OCI-LY1 (cell line): Measurements from ENCODE around the gene POC1A.

Experiments
- EZH2 ChIP-seq: fragments of 200-600 bp; sonication (generic), shearing (Covaris generic); IDR thresholded peaks from 2 replicates; pipeline ENCODE4 v1.8.0; 2017; ENCODE audit warnings: borderline replicate concordance, mixed run types, mild to moderate bottlenecking, antibody characterized with exemption, low read length, moderate library complexity, mixed read lengths
- TF ChIP-seq, protein P1 (sequence below): fragments of 200-600 bp; sonication (generic), shearing (Covaris generic); IDR thresholded peaks from 2 replicates; pipeline ENCODE4 v1.5.1; 2017; ENCODE audit warnings: mild to moderate bottlenecking, antibody characterized with exemption, low read length, moderate library complexity, mixed read lengths

DNA sequence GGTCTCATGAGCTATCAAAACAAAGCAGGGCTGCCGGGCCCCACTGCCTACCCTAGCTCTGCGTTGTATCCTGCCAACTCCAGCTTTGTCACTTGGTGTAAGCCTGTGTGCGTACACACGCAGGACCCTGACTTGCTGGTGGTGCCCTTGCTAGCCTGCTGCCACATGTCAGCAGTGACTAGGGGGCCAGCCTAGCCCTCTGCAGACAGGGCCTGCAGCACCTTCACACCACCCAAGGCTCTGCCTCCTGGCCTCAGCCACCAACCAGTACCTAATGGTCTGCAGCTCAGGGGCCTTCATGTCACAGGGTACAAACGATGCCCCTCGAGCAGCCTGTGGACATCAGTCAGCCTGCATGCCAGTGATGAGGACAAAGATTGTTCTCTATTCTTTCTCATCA lies 67.8 kb downstream of the POC1A start:
- TF ChIP-seq, protein P1, sequence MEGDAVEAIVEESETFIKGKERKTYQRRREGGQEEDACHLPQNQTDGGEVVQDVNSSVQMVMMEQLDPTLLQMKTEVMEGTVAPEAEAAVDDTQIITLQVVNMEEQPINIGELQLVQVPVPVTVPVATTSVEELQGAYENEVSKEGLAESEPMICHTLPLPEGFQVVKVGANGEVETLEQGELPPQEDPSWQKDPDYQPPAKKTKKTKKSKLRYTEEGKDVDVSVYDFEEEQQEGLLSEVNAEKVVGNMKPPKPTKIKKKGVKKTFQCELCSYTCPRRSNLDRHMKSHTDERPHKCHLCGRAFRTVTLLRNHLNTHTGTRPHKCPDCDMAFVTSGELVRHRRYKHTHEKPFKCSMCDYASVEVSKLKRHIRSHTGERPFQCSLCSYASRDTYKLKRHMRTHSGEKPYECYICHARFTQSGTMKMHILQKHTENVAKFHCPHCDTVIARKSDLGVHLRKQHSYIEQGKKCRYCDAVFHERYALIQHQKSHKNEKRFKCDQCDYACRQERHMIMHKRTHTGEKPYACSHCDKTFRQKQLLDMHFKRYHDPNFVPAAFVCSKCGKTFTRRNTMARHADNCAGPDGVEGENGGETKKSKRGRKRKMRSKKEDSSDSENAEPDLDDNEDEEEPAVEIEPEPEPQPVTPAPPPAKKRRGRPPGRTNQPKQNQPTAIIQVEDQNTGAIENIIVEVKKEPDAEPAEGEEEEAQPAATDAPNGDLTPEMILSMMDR = no peak
- no peak for TF ChIP-seq EZH2
